ENCODE data around the gene SRSF3.

Gene SRSF3

DNA sequence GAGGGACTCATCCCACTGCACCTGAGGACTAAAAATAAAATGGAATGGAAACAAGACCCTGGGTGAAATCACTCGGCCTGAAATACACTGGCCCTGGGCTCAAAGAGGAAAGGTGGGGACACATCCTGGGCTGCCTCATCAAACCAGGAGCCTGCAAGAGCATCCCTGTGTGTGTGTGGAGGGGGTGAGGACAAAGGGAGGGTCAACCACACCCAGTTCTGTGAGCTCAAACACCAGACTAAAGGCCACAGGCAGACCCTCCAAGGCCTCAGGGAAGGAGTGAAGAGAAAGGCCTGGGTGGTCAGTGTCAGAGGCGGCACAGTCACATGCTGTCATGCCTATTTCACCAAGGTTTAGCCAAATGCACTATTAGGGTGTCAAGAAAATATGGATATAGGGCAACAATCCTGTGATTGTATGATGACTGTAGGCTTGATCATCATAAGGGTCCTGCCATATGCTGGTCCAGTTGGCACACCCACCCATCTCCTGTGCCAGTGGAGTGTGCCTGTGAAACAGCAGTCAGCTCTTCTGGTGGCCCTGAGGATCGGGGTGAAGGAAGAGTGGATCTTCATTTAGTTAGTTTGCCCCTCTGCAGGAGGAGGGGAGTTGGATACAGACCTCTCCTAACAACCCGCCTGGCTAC, 28.9 kb downstream of the SRSF3 start:
- DNase-seq (ENCODE audit: low read depth in 2 of 3, low spot score in 2 of 3), result no peak

DNA sequence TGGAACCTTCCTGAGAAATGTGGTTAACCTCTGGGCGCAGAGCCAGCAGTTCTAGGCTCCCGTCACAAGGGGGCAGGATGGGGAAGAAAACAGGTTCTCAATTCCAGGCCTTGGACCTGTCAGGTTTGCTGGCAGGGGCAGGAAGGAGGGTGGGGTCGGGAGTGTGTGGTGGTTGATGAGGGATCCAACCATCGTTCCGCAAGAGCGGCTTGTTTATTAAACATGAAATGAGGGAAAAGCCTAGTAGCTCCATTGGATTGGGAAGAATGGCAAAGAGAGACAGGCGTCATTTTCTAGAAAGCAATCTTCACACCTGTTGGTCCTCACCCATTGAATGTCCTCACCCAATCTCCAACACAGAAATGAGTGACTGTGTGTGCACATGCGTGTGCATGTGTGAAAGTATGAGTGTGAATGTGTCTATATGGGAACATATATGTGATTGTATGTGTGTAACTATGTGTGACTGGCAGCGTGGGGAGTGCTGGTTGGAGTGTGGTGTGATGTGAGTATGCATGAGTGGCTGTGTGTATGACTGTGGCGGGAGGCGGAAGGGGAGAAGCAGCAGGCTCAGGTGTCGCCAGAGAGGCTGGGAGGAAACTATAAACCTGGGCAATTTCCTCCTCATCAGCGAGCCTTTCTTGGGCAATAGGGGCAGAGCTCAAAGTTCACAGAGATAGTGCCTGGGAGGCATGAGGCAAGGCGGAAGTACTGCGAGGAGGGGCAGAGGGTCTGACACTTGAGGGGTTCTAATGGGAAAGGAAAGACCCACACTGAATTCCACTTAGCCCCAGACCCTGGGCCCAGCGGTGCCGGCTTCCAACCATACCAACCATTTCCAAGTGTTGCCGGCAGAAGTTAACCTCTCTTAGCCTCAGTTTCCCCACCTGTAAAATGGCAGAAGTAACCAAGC, 29.6 kb downstream of the SRSF3 start:
- peak in 2 of 3 experiments; percentile 65 to 73 for DNase-seq (ENCODE audit: low read depth in 2 of 3, low spot score in 2 of 3)

DNA sequence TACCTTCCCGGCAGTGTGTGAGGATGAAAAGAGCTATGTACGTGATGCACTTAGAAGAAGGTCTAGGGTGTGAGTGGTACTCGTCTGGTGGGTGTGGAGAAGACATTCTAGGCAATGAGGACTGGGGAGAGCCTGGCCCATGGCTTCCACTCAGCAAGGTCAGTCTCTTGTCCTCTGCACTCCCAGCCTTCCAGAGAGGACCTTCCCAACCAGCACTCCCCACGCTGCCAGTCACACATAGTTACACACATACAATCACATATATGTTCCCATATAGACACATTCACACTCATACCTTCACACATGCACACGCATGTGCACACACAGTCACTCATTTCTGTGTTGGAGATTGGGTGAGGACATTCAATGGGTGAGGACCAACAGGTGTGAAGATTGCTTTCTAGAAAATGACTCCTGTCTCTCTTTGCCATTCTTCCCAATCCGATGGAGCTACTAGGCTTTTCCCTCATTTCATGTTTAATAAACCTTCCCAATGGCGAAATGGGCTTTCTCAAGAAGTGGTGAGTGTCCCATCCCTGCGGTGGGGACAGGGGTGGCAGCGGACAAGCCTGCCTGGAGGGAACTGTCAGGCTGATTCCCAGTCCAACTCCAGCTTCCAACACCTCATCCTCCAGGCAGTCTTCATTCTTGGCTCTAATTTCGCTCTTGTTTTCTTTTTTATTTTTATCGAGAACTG, 30.4 kb downstream of the SRSF3 start:
- no peak for DNase-seq (ENCODE audit: low read depth in 2 of 3, low spot score in 2 of 3)

DNA sequence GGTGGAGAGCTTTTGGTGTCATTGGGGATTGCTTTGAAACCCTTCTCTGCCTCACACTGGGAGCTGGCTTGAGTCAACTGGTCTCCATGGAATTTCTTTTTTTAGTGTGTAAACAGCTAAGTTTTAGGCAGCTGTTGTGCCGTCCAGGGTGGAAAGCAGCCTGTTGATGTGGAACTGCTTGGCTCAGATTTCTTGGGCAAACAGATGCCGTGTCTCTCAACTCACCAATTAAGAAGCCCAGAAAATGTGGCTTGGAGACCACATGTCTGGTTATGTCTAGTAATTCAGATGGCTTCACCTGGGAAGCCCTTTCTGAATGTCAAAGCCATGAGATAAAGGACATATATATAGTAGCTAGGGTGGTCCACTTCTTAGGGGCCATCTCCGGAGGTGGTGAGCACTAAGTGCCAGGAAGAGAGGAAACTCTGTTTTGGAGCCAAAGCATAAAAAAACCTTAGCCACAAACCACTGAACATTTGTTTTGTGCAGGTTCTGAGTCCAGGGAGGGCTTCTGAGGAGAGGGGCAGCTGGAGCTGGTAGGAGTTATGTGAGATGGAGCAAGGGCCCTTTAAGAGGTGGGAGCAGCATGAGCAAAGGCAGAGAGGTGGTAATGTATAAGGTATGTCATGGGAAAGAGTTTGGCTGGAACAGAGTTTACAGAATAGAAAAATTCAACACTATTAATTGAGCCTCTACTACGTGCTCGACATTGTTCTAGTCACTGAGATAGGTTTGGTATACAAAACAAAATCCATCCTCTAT, 31.2 kb downstream of the SRSF3 start:
- DNase-seq (ENCODE audit: low read depth in 2 of 3, low spot score in 2 of 3), result no peak

DNA sequence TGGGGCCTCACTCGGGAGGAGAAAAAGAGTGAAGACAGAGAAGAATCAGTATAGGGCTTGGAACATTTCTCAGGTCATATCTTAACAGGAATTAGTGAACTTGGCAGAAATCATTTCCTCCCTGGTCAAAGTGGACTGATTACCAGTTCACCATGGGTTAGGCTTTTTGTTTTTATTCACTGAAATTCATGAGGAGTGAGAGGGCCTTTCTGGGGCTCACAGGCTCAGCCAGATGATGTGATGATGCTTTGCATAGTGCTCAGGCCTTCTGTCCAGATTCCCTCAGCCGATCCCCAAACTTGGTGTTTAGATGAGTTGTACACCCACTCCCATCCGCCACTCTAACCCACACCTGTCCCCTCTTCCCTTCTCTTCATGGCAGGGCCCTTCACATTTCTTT, 32.5 kb downstream of the SRSF3 start:
- DNase-seq (ENCODE audit: low read depth in 2 of 3, low spot score in 2 of 3), result no peak

DNA sequence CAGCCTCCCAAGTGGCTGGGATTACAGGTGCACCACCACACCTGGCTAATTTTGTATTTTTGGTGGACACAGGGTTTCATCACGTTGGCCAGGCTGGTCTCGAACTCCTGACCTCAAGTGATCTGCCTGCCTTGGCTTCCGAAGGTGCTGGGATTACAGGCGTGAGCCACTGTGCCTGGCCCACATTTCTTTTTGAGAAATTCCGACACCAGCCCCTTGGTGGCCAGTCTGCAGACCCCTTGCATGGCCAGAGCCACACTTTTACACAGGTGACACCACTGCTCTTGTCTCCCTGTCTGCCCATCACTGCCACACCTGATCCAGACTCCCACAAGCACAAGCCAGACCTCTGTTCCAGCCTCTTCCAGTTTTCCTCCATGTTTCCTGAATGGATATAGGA, 33.0 kb downstream of the SRSF3 start:
- DNase-seq (ENCODE audit: low read depth in 2 of 3, low spot score in 2 of 3), result no peak

DNA sequence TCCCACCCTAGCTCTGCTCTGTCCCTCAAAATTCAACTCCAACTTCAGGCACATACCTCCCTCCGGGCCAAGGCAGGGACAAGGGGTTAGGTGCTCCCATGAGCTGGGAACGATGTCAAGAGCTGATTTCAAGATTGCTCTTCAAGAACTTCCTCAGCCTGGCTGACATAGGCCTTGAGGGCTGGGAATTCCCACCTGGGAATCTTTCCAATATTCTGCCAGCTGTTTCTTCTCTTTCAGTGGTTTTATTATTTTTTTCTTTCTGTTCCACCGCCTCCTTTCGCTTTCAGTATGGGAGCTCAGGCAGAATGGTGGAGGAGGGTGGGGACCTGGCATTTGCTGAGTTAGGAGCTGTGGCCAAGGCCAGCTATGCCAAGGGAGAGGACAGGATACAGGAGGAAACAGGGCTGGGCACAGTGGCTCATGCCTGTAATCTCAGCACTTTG, 33.7 kb downstream of the SRSF3 start:
- no peak for DNase-seq (ENCODE audit: low read depth in 2 of 3, low spot score in 2 of 3)

DNA sequence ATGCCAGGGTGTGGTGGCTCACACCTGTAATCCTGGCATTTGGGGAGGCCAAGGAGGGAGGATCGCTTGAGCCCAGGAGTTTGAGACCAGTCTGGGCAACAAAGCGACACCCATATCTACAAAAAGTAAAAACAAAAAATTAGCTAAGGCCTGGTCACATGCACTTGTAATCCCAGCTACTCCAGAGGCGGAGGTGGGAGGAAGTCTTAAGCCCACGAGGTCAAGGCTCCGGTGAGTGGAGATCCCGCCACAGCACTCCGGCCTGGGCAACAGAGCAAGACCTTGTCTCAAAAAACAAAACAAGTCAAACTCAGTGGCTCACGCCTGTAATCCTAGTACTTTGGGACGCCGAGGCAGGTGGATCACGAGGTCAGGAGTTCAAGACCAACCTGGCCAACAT, 35.6 kb downstream of the SRSF3 start:
- DNase-seq (ENCODE audit: low read depth in 2 of 3, low spot score in 2 of 3), result no peak

DNA sequence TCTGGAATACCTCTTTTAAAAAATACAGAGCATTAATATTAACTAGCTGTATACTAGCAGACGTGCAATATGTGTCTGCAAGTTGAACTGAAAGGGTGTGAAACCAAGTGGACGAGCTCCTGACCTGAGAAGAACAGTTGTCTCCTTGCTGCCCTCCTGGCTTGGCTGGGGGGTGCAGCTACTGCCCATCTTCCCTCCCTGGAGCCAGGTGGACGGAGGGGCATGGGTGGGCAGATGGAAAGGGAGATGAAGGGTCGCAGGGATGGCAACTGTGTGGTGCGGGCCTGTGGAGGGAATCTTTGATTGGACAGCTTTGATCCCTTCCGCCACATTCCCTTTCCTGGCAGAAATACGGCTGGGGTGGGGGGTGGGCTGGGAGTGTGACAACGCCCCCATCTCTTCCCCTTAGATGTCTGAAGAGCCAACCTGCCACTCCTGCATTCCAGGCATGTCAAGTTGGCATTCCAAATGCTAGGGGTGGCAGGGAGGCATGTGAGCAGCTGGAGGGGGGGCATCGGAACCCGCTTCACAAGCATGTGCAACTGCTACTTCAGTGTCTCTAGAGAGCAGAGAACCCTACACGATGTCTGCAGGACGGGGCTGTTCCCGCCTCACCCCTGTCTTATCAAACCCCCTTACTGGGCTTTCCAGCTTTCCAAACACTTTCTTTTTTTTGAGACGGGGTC, 37.3 kb downstream of the SRSF3 start:
- no peak for DNase-seq (ENCODE audit: low read depth in 2 of 3, low spot score in 2 of 3)

DNA sequence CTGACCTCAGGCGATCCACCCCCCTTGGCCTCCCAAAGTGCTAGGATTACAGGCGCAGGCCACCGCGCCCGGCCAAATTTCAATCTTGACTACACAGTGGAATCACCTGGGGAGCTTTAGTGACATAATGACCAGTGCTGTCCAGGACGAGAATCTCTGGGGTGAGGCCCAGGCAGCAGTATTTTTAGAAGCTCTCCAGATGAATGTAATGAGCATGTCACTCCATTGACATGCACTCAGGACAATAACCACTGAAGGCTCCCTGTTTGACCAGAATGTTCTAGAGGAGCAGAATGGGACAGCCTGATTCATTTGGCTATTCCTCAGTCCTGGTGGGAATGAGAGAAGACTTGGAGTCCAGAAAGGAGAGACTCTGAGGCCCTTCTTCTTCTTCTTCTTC, 39.2 kb downstream of the SRSF3 start:
- DNase-seq (ENCODE audit: low read depth in 2 of 3, low spot score in 2 of 3), result no peak

DNA sequence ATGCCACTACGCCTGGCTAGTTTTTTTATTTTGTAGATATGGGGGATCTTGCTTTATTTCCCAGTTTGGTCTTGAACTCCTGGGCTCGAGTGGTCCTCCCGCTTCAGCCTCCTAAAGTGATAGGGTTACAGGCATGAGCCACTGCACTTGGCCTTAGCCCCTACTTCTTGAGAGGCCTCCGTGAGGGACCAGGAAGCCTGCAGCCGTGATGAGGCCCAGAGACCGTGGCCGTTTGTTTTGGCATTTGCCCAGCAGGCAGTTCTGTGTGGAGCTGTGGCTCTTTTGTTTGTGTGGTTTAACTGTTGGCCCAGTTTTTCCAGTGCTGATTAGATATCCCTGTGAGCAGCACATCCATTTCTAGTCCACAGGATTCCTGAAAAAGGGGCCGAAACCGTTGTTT, 39.8 kb downstream of the SRSF3 start:
- no peak for DNase-seq (ENCODE audit: low read depth in 2 of 3, low spot score in 2 of 3)

DNA sequence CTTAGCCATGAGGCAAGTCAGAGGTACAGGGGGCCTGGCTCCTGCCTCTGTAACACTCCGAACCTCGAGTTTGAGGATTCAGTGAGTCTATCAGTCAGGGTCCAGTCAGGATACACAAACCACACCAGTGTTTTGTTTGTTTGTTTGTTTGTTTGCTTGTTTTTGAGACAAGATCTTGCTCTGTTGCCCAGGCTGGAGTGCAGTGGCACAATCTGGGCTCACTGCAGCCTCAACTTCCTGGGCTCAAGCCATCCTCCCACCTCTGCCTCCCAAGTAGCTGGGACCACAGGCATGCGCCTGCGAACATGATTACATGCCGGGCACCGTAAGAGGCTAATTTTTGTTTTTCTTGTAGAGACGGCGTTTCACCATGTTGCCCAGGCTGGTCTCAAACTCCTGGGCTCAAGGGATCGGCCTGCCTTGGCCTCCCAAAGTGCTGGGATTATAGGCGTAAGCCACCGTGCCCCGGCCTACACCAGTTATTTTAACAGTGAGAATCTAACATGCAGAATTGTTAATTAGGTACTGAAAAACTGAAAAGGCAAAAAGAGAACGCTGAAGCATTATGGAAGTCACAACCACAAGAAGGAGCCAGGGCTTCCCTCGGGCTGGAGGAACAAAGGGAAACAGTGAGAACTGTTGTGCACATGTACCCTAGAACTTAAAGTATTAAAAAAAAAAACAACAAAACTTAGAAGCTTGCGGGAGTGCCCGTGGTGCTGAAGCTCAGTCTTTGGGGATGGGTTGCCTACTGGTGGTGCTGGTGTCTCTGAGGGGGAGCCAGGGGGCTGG, 40.4 kb downstream of the SRSF3 start:
- no peak for DNase-seq (ENCODE audit: low read depth in 2 of 3, low spot score in 2 of 3)

DNA sequence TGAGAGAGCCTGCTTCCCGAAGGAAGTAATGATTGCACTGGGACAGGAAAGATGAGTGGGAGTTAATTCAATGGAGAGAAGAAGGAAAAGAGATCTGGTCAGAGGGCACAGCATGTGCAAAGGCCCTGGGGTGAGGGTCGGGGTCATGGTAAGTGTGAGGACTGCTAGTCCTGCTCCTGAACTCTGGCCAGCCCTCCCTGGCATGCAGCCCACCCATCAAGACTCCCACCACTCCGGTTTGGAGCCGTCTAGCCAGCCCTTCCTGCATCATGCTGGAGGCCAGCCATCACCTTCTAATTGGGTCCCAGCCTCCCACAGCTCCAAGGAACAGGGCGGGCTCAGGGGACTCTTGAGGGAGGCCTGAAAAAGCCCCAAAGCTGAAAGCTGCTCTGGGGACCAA, 42.1 kb downstream of the SRSF3 start:
- DNase-seq (ENCODE audit: low read depth in 2 of 3, low spot score in 2 of 3), result no peak

DNA sequence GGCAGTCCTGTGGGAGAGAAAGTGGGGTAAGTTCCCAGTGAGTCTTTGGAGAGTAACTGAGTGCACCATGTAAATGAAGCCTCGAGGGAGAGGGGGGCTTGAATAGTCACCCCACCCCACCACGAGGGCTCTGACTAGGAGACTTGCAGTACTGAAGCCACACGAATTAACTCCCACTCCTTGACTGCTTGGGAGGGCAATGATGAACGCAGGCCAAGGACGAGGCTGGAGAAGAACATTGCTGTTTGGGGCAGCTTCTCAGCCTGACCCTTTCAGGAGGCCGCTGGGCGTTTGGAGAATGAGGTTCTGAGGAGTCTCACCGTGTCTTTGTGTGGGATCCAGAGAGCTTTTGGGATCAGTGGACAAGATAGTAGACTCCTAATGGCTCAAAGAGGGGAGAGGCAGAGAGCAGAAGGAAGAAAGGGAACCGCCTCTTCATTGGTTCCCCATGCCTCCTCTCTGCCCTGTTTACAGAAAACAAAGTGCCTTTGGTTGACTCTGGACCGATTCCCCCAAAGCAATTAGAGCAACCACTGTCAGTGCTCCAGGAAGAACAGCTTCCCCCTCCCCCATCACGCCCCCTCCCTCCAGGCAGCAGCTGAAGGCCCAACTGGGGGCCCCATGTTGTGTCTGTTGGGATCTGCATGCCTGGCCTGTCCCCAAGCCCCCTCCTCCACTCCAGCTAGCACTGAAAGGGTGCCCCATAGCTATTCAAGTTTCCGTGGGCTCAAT, 42.7 kb downstream of the SRSF3 start:
- DNase-seq (ENCODE audit: low read depth in 2 of 3, low spot score in 2 of 3), result no peak

DNA sequence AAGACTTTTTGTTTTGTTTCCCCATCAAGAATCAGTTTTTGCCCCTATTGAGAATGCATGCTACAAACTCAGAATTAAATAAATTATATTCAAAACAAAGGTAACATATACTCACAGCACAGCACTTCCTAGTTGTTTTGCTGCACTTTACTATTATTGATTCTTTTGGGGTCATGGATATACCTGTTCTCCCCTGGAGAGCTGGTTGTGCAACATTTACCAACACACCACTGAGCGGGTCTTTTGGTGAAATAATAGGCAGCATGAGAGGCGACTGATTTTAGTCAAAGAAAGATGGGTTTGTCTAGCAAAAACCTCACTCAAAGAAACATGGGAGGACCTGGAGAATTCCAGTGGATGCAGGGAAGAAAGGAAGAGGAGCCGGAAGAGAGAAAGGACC, 44.4 kb downstream of the SRSF3 start:
- DNase-seq (ENCODE audit: low read depth in 2 of 3, low spot score in 2 of 3), result no peak

DNA sequence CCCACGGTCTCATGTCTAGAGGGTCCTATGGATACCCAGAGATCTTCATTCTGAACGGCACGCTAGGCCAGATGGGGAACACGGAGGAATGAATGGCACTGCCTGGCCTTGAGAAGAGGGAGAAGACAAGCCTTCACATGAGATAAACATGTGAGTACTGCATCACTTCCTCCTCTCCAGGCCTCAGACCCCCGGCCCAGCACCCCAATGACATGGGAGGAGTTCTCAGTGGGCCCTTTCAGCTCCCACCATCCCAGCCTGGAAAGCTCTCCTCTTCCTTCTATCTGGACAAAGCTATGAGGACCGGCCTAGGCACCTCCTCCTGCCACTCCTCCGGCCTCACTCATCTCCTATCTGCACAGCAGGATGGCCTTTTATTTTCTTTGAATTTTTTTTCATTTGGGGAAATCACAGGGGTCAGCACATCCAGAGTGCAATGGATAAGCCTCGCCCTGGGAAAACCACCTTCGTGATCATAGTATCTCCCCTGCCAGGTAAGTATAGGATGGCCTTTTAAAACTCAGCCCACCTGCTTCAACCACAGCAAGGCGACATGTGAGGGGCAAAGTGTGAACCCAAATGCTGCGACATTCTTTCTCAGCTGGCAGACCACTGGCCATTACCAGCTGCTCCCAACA, 45.1 kb downstream of the SRSF3 start:
- DNase-seq (ENCODE audit: low read depth in 2 of 3, low spot score in 2 of 3), result no peak

DNA sequence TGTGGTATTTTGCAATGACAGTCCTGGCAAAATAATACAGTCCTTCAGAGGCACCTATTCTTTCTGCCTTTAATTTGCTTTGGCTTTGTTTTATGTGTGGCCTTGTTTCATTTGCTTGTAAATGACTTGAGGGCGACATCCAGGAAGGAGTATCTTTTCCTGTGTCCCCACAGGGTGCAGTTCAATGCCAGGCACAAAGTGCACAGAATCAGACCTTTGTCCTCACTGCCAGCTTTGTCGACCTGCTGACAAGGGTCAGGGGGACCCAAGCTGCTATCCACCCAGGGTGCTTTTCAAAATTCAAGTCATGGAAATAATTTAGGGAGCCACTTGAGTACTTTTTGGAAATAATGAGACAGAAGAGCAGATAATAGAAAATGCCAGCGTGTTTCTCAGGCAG, 47.4 kb downstream of the SRSF3 start:
- DNase-seq (ENCODE audit: low read depth in 2 of 3, low spot score in 2 of 3), result no peak

DNA sequence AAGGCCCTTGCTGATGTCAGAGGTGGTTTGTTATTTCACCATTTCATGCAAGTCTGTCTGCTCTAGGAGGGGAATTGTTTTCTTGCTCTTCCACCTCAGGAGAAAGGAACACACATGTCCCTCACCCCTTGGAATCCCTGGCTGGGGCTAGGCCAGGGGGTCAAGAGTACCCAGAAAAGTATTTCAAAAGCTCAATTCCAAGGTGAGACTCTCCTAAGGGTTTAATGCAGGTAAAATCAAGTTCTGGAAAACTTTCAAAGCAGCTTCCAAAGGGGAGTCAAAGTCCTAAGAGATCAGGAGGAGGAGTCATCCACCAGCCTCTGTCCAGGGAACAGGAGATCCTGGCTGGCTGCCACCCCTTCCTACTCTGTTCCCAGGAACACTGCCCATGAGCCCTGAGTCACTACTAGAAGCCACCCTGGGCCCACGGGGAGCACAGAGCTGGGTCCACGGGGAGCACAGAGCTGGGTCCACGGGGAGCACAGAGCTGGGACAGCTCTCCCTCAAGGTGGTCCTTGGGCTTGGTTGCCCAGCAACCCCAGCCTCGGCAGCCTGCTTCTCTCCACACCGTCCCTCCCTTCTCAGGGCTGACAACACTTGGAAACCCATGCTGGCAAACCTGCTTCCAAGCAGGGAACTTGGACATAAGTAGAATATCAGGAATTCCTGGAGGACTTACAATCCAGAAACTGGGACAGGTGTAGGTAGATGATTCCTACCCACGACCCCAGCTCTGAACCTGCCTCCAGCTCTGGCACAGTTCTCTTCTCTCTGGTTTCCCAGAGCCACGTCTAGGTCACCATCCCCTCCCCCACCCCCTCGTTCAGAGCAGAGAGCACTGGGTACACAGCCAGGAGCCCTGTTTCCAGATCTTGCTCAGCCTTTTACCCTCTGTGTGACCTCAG, 49.0 kb downstream of the SRSF3 start:
- DNase-seq (ENCODE audit: low read depth in 2 of 3, low spot score in 2 of 3), result no peak

Data from activated CD8-positive, alpha-beta memory T cell treated with anti-CD3 and anti-CD28 coated beads for 48 hours (primary cell).